ENCODE results near the gene ZC3H18. TPM values are rescaled to one million over a fixed set of nuclear protein-coding genes. Genes with fewer than 3 reads are reported as not detected.

Gene ZC3H18
- total RNA-seq, 1 donor from 2014 or later: 14.6 TPM

GRCh38 chr16:88561485-88562359, 8.5 kb upstream of the ZC3H18 start:
- H3K9ac ChIP-seq (ENCODE audit: low read depth in 1 of 3, low read length in 3 of 3): peak overlapping the region; percentile 50 to 59 (median 51)
- H3K36me3 ChIP-seq (ENCODE audit: control insufficient read depth in 3 of 3, insufficient read depth in 3 of 3, low read length in 3 of 3): no peaks in the 10 kb centered on the region
- peaks cover 4 to 11% (median 7%) of the 10 kb centered on the region in 3 donors for H3K4me1 ChIP-seq (ENCODE audit: control insufficient read depth in 3 of 3, insufficient read depth in 3 of 3, low read length in 3 of 3)
- peaks cover 23 to 34% (median 26%) of the 10 kb centered on the region in 3 donors for H3K27me3 ChIP-seq (ENCODE audit: control insufficient read depth in 3 of 3, insufficient read depth in 3 of 3, low read length in 3 of 3)
- no peak overlapping the region for H3K27ac ChIP-seq (ENCODE audit: low read depth, low read length)
- H3K4me3 ChIP-seq (ENCODE audit: low read length in 3 of 3): peak overlapping the region in 2 of 3 donors; percentile 52 to 54
- H3K9me3 ChIP-seq (ENCODE audit: control insufficient read depth in 3 of 3, low read length in 3 of 3): no peaks in the 10 kb centered on the region

- Histone ChIP-seq H3K4me1 (ENCODE audit: control insufficient read depth in 3 of 3, insufficient read depth in 3 of 3, low read length in 3 of 3) (peaks cover 15 to 21% (median 18%) of the 10 kb centered on the region in 3 donors), H3K36me3 (ENCODE audit: control insufficient read depth in 3 of 3, insufficient read depth in 3 of 3, low read length in 3 of 3) (no peaks in the 10 kb centered on the region), H3K9me3 (ENCODE audit: control insufficient read depth in 3 of 3, low read length in 3 of 3) (no peaks in the 10 kb centered on the region), H3K9ac (ENCODE audit: low read depth in 1 of 3, low read length in 3 of 3) (no peak overlapping the region), H3K27me3 (ENCODE audit: control insufficient read depth in 3 of 3, insufficient read depth in 3 of 3, low read length in 3 of 3) (peaks cover 4 to 5% (median 5%) of the 10 kb centered on the region in 3 donors), H3K4me3 (ENCODE audit: low read length in 3 of 3) (no peak overlapping the region), H3K27ac (ENCODE audit: low read depth, low read length) (no peak overlapping the region)
These were observed 4.0 kb upstream of the ZC3H18 start for GRCh38 chr16:88566158-88566557.

- no peaks in the 10 kb centered on the region for H3K9me3 ChIP-seq (ENCODE audit: control insufficient read depth in 3 of 3, low read length in 3 of 3)
- H3K36me3 ChIP-seq (ENCODE audit: control insufficient read depth in 3 of 3, insufficient read depth in 3 of 3, low read length in 3 of 3): peaks cover 3 to 4% (median 3%) of the 10 kb centered on the region in 3 donors
- H3K9ac ChIP-seq (ENCODE audit: low read depth in 1 of 3, low read length in 3 of 3): peak overlapping the region; percentile 71 to 88 (median 77)
- peak overlapping the region; percentile 48 for H3K27ac ChIP-seq (ENCODE audit: low read depth, low read length)
- H3K4me3 ChIP-seq (ENCODE audit: low read length in 3 of 3): peak overlapping the region; percentile 69 to 84 (median 71)
- peaks cover 17 to 26% (median 22%) of the 10 kb centered on the region in 3 donors for H3K4me1 ChIP-seq (ENCODE audit: control insufficient read depth in 3 of 3, insufficient read depth in 3 of 3, low read length in 3 of 3)
- H3K27me3 ChIP-seq (ENCODE audit: control insufficient read depth in 3 of 3, insufficient read depth in 3 of 3, low read length in 3 of 3): no peaks in the 10 kb centered on the region
These were observed 1.2 kb upstream of the ZC3H18 start for GRCh38 chr16:88568710-88569613.

- H3K27ac ChIP-seq (ENCODE audit: low read depth, low read length): peak overlapping the region; percentile 48
- peak overlapping the region; percentile 71 to 88 (median 77) for H3K9ac ChIP-seq (ENCODE audit: low read depth in 1 of 3, low read length in 3 of 3)
These were observed 604 bp upstream of the ZC3H18 start for GRCh38 chr16:88569614-88569984.

GRCh38 chr16:88570691-88571092, 489 bp downstream of the ZC3H18 start:
- H3K36me3 ChIP-seq (ENCODE audit: control insufficient read depth in 3 of 3, insufficient read depth in 3 of 3, low read length in 3 of 3): peaks cover 3 to 6% (median 6%) of the 10 kb centered on the region in 3 donors
- peak overlapping the region; percentile 45 for H3K27ac ChIP-seq (ENCODE audit: low read depth, low read length)
- peak overlapping the region; percentile 84 to 89 (median 86) for H3K4me3 ChIP-seq (ENCODE audit: low read length in 3 of 3)
- no peaks in the 10 kb centered on the region for H3K9me3 ChIP-seq (ENCODE audit: control insufficient read depth in 3 of 3, low read length in 3 of 3)
- peak overlapping the region; percentile 82 to 87 (median 85) for H3K9ac ChIP-seq (ENCODE audit: low read depth in 1 of 3, low read length in 3 of 3)
- H3K27me3 ChIP-seq (ENCODE audit: control insufficient read depth in 3 of 3, insufficient read depth in 3 of 3, low read length in 3 of 3): no peaks in the 10 kb centered on the region
- peaks cover 17 to 26% (median 22%) of the 10 kb centered on the region in 3 donors for H3K4me1 ChIP-seq (ENCODE audit: control insufficient read depth in 3 of 3, insufficient read depth in 3 of 3, low read length in 3 of 3)

More at GRCh38 chr16:88569614-88569984, 604 bp upstream of the ZC3H18 start:
- H3K9me3 ChIP-seq (ENCODE audit: control insufficient read depth in 3 of 3, low read length in 3 of 3): no peaks in the 10 kb centered on the region
- no peaks in the 10 kb centered on the region for H3K27me3 ChIP-seq (ENCODE audit: control insufficient read depth in 3 of 3, insufficient read depth in 3 of 3, low read length in 3 of 3)
- peaks cover 17 to 26% (median 22%) of the 10 kb centered on the region in 3 donors for H3K4me1 ChIP-seq (ENCODE audit: control insufficient read depth in 3 of 3, insufficient read depth in 3 of 3, low read length in 3 of 3)
- H3K4me3 ChIP-seq (ENCODE audit: low read length in 3 of 3): peak overlapping the region; percentile 69 to 84 (median 71)
- peaks cover 3 to 4% (median 3%) of the 10 kb centered on the region in 3 donors for H3K36me3 ChIP-seq (ENCODE audit: control insufficient read depth in 3 of 3, insufficient read depth in 3 of 3, low read length in 3 of 3)

- H3K27ac ChIP-seq (ENCODE audit: low read depth, low read length): no peak overlapping the region
- H3K36me3 ChIP-seq (ENCODE audit: control insufficient read depth in 3 of 3, insufficient read depth in 3 of 3, low read length in 3 of 3): peaks cover 32 to 36% (median 36%) of the 10 kb centered on the region in 3 donors
- H3K4me1 ChIP-seq (ENCODE audit: control insufficient read depth in 3 of 3, insufficient read depth in 3 of 3, low read length in 3 of 3): peaks cover 10 to 15% (median 14%) of the 10 kb centered on the region in 3 donors
- H3K9ac ChIP-seq (ENCODE audit: low read depth in 1 of 3, low read length in 3 of 3): no peak overlapping the region
- no peak overlapping the region for H3K4me3 ChIP-seq (ENCODE audit: low read length in 3 of 3)
- H3K9me3 ChIP-seq (ENCODE audit: control insufficient read depth in 3 of 3, low read length in 3 of 3): no peaks in the 10 kb centered on the region
- H3K27me3 ChIP-seq (ENCODE audit: control insufficient read depth in 3 of 3, insufficient read depth in 3 of 3, low read length in 3 of 3): no peaks in the 10 kb centered on the region
These were observed 5.0 kb downstream of the ZC3H18 start for GRCh38 chr16:88575251-88575650.

- Histone ChIP-seq H3K9me3 (ENCODE audit: control insufficient read depth in 3 of 3, low read length in 3 of 3) (no peaks in the 10 kb centered on the region), H3K27ac (ENCODE audit: low read depth, low read length) (no peak overlapping the region), H3K9ac (ENCODE audit: low read depth in 1 of 3, low read length in 3 of 3) (no peak overlapping the region), H3K36me3 (ENCODE audit: control insufficient read depth in 3 of 3, insufficient read depth in 3 of 3, low read length in 3 of 3) (peaks cover 36 to 44% (median 43%) of the 10 kb centered on the region in 3 donors), H3K4me1 (ENCODE audit: control insufficient read depth in 3 of 3, insufficient read depth in 3 of 3, low read length in 3 of 3) (peaks cover 3 to 9% (median 9%) of the 10 kb centered on the region in 3 donors), H3K4me3 (ENCODE audit: low read length in 3 of 3) (no peak overlapping the region), H3K27me3 (ENCODE audit: control insufficient read depth in 3 of 3, insufficient read depth in 3 of 3, low read length in 3 of 3) (no peaks in the 10 kb centered on the region)
These were observed 6.1 kb downstream of the ZC3H18 start for GRCh38 chr16:88576307-88576706.

GRCh38 chr16:88577166-88577565, 7.0 kb downstream of the ZC3H18 start:
- Histone ChIP-seq H3K27me3 (ENCODE audit: control insufficient read depth in 3 of 3, insufficient read depth in 3 of 3, low read length in 3 of 3) (no peaks in the 10 kb centered on the region), H3K27ac (ENCODE audit: low read depth, low read length) (no peak overlapping the region), H3K36me3 (ENCODE audit: control insufficient read depth in 3 of 3, insufficient read depth in 3 of 3, low read length in 3 of 3) (peaks cover 40 to 49% (median 42%) of the 10 kb centered on the region in 3 donors), H3K9ac (ENCODE audit: low read depth in 1 of 3, low read length in 3 of 3) (no peak overlapping the region), H3K4me3 (ENCODE audit: low read length in 3 of 3) (no peak overlapping the region), H3K9me3 (ENCODE audit: control insufficient read depth in 3 of 3, low read length in 3 of 3) (no peaks in the 10 kb centered on the region), H3K4me1 (ENCODE audit: control insufficient read depth in 3 of 3, insufficient read depth in 3 of 3, low read length in 3 of 3) (peaks cover 0 to 3% (median 0%) of the 10 kb centered on the region in 3 donors)

- no peaks in the 10 kb centered on the region for H3K27me3 ChIP-seq (ENCODE audit: control insufficient read depth in 3 of 3, insufficient read depth in 3 of 3, low read length in 3 of 3)
- H3K27ac ChIP-seq (ENCODE audit: low read depth, low read length): no peak overlapping the region
- no peaks in the 10 kb centered on the region for H3K9me3 ChIP-seq (ENCODE audit: control insufficient read depth in 3 of 3, low read length in 3 of 3)
- peaks cover 46 to 54% (median 46%) of the 10 kb centered on the region in 3 donors for H3K36me3 ChIP-seq (ENCODE audit: control insufficient read depth in 3 of 3, insufficient read depth in 3 of 3, low read length in 3 of 3)
- H3K9ac ChIP-seq (ENCODE audit: low read depth in 1 of 3, low read length in 3 of 3): no peak overlapping the region
- H3K4me3 ChIP-seq (ENCODE audit: low read length in 3 of 3): no peak overlapping the region
- peaks cover 0 to 3% (median 3%) of the 10 kb centered on the region in 3 donors for H3K4me1 ChIP-seq (ENCODE audit: control insufficient read depth in 3 of 3, insufficient read depth in 3 of 3, low read length in 3 of 3)
These were observed 8.5 kb downstream of the ZC3H18 start for GRCh38 chr16:88578446-88579313.

All from skeletal muscle tissue (tissue), 4 donors.